Neuronal stem cell (in vitro differentiated cells): ENCODE results near the gene TCERG1.

ENCODE experiments used
- DNase-seq: peaks from one replicate; pipeline ENCODE4 v3.0.0-alpha.2; 2013; ENCODE audit warnings: low spot score
- H2AFZ ChIP-seq: one replicate; pipeline ENCODE4 v1.6.1; 2013; ENCODE audit warnings: mild to moderate bottlenecking, low read length, inconsistent platforms
- H2AK5ac ChIP-seq: 2 replicates; pipeline ENCODE4 v1.6.1; 2013; ENCODE audit warnings: low read depth, mild to moderate bottlenecking, inconsistent platforms, low read length, moderate library complexity, mixed read lengths
- H2BK120ac ChIP-seq: 2 replicates; pipeline ENCODE4 v1.6.1; 2013; ENCODE audit warnings: low read depth, mild to moderate bottlenecking, inconsistent platforms, low read length, moderate library complexity, mixed read lengths
- H2BK12ac ChIP-seq: one replicate; pipeline ENCODE4 v1.6.1; 2013; ENCODE audit warnings: low read length, inconsistent platforms
- H2BK15ac ChIP-seq: 2 replicates; pipeline ENCODE4 v1.6.1; 2013; ENCODE audit warnings: mild to moderate bottlenecking, low read length, inconsistent platforms, mixed read lengths
- H2BK5ac ChIP-seq: one replicate; pipeline ENCODE4 v1.6.1; 2013; ENCODE audit warnings: inconsistent platforms, mild to moderate bottlenecking, low read length, moderate library complexity
- H3K14ac ChIP-seq: one replicate; pipeline ENCODE4 v1.6.1; 2013; ENCODE audit warnings: low read length, inconsistent platforms
- H3K18ac ChIP-seq: 2 replicates; pipeline ENCODE4 v1.6.1; 2013; ENCODE audit warnings: low read length, inconsistent platforms
- H3K23ac ChIP-seq: 2 replicates; pipeline ENCODE4 v1.6.1; 2013; ENCODE audit warnings: low read depth, mild to moderate bottlenecking, mixed read lengths, low read length, inconsistent platforms; ENCODE audit not compliant: poor library complexity
- H3K27ac ChIP-seq: replicated peaks from 3 replicates; pipeline ENCODE4 v1.5.1; 2013; ENCODE audit warnings: low read length, inconsistent platforms
- H3K27me3 ChIP-seq, 3 experiments: 2 replicates each; pipeline ENCODE4 v1.6.1; 2013; ENCODE audit warnings: low read length in 3 of 3, mild to moderate bottlenecking in 2 of 3, inconsistent platforms in 1 of 3, low read depth in 1 of 3, mixed read lengths in 1 of 3, moderate library complexity in 1 of 3; ENCODE audit not compliant: control insufficient read depth in 3 of 3, insufficient read depth in 3 of 3
- H3K36me3 ChIP-seq, 2 donors: replicated peaks in 1 of 2; 2 replicates each; pipeline ENCODE4 v1.6.1; 2013; ENCODE audit warnings: low read length in 2 of 2; ENCODE audit not compliant: control insufficient read depth in 2 of 2, insufficient read depth in 2 of 2
- H3K4ac ChIP-seq: 2 replicates; pipeline ENCODE4 v1.6.1; 2013; ENCODE audit warnings: inconsistent platforms, mild to moderate bottlenecking, low read length, moderate library complexity
- H3K4me1 ChIP-seq, 2 donors: 1 replicate in 1 of 2; 2 replicates in 1 of 2; pipeline ENCODE4 v1.6.1; 2013; ENCODE audit warnings: low read length in 2 of 2, low read depth in 1 of 2; ENCODE audit not compliant: control insufficient read depth in 2 of 2, insufficient read depth in 1 of 2
- H3K4me2 ChIP-seq: one replicate; pipeline ENCODE4 v1.6.1; 2013; ENCODE audit warnings: mild to moderate bottlenecking, low read length, inconsistent platforms; ENCODE audit not compliant: insufficient read depth, poor library complexity, severe bottlenecking
- H3K4me3 ChIP-seq, 2 donors: 2 replicates each; pipeline ENCODE4 v1.5.1; 2013; ENCODE audit warnings: low read length in 2 of 2, mild to moderate bottlenecking in 2 of 2, inconsistent platforms in 1 of 2, moderate library complexity in 1 of 2
- H3K79me1 ChIP-seq: one replicate; pipeline ENCODE4 v1.6.1; 2013; ENCODE audit warnings: low read depth, mild to moderate bottlenecking, inconsistent platforms, low read length, moderate library complexity
- H3K9ac ChIP-seq: one replicate; pipeline ENCODE4 v1.6.1; 2013; ENCODE audit warnings: mild to moderate bottlenecking, low read depth, low read length, inconsistent platforms; ENCODE audit not compliant: poor library complexity
- H3K9me3 ChIP-seq, 2 donors: replicated peaks in 1 of 2; 2 replicates each; pipeline versions ENCODE3 to v1.6.1; 2013; ENCODE audit warnings: low read length in 2 of 2, mild to moderate bottlenecking in 2 of 2, inconsistent platforms in 1 of 2, low read depth in 1 of 2, mixed read lengths in 1 of 2, moderate library complexity in 1 of 2; ENCODE audit not compliant: control insufficient read depth in 2 of 2, insufficient read depth in 1 of 2
- H4K8ac ChIP-seq: one replicate; pipeline ENCODE4 v1.6.1; 2013; ENCODE audit warnings: low read depth, mild to moderate bottlenecking, inconsistent platforms, low read length, moderate library complexity
- H4K91ac ChIP-seq: one replicate; pipeline ENCODE4 v1.6.1; 2013; ENCODE audit warnings: low read length, low read depth, mild to moderate bottlenecking, inconsistent platforms; ENCODE audit not compliant: poor library complexity
- WGBS, 2 donors: extraction: QIAGEN DNeasy Blood & Tissue Kit; methylation state at CpG; one replicate each; pipeline ENCODE4 v1.1.7; 2013; ENCODE audit warnings: missing lambda C conversion rate in 2 of 2, mixed read lengths in 1 of 2; ENCODE audit not compliant: insufficient read length in 2 of 2, insufficient replicate concordance in 1 of 2; ENCODE audit errors: extremely low coverage in 2 of 2; 5-methylcytosine and 5-hydroxymethylcytosine counted together

TCERG1 gene

GRCh38 chr5:146540414-146540813, 93.3 kb downstream of the TCERG1 start:
- H3K14ac ChIP-seq = no peak overlapping the region
- no peaks in the 10 kb centered on the region for H3K36me3 ChIP-seq
- H2BK120ac ChIP-seq = no peak overlapping the region
- no peak overlapping the region for H2BK5ac ChIP-seq
- H3K4me1 ChIP-seq = peaks cover 0 to 3% of the 10 kb centered on the region in 2 donors
- H4K8ac ChIP-seq = no peak overlapping the region
- no peak overlapping the region for H3K27ac ChIP-seq
- H3K27me3 ChIP-seq = no peaks in the 10 kb centered on the region
- no peak overlapping the region for H3K18ac ChIP-seq
- H3K4me2 ChIP-seq = no peak overlapping the region
- H3K9me3 ChIP-seq = no peaks in the 10 kb centered on the region
- no CpG with 5 or more reads among the region's 2 CpGs for WGBS, 2 donors
- no peak overlapping the region for H4K91ac ChIP-seq
- H3K9ac ChIP-seq = no peak overlapping the region
- no peak overlapping the region for H3K4me3 ChIP-seq
- H3K79me1 ChIP-seq = peaks cover 2% of the 10 kb centered on the region
- H2BK12ac ChIP-seq = no peak overlapping the region
- H2BK15ac ChIP-seq = no peak overlapping the region
- no peak overlapping the region for H2AK5ac ChIP-seq
- H3K23ac ChIP-seq = no peak overlapping the region
- no peak overlapping the region for H2AFZ ChIP-seq
- DNase-seq = no peak
- H3K4ac ChIP-seq = no peak overlapping the region

GRCh38 chr5:146541958-146542849, 95.1 kb downstream of the TCERG1 start:
- Histone ChIP-seq H2BK120ac (no peak overlapping the region), H3K36me3 (no peaks in the 10 kb centered on the region), H3K9ac (no peak overlapping the region), H2BK15ac (no peak overlapping the region), H2BK5ac (no peak overlapping the region), H2BK12ac (no peak overlapping the region), H3K18ac (no peak overlapping the region), H2AK5ac (no peak overlapping the region), H4K91ac (no peak overlapping the region), H3K4ac (no peak overlapping the region), H3K79me1 (peaks cover 2% of the 10 kb centered on the region), H3K4me3 (no peak overlapping the region), H3K23ac (no peak overlapping the region), H3K9me3 (no peaks in the 10 kb centered on the region), H4K8ac (no peak overlapping the region), H3K27me3 (no peaks in the 10 kb centered on the region), H3K4me2 (no peak overlapping the region), H3K14ac (no peak overlapping the region), H3K4me1 (peaks cover 0 to 3% of the 10 kb centered on the region in 2 donors), H3K27ac (no peak overlapping the region), H2AFZ (no peak overlapping the region)
- peak; percentile 58 for DNase-seq
- WGBS, 2 donors = no CpG with 5 or more reads among the region's 16 CpGs

DNA sequence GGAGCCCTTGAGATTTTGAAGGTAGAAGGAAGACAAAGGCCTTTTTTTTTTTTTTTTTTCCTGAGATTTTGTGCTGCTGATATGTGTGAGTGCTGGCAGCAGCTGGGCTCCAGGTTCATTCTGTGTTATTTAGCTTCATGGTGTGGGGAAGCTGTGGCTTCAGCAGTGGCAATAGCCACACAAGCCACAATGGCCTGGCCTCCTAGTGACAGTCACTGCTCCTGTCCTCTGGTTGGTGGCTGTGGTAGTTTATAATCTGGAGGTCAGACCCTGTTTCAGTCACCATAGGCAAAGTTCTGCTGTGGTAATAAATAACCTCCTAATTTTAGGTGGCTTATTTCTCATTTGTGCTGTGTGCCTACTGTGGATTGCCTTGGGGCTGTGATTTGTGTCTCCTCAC, 97.1 kb downstream of the TCERG1 start:
- DNase-seq = no peak
- H3K79me1 ChIP-seq = no peaks in the 10 kb centered on the region
- no peak overlapping the region for H3K14ac ChIP-seq
- no peak overlapping the region for H3K4me2 ChIP-seq
- H4K8ac ChIP-seq = no peak overlapping the region
- H3K27me3 ChIP-seq = no peaks in the 10 kb centered on the region
- peaks cover 0 to 3% of the 10 kb centered on the region in 2 donors for H3K4me1 ChIP-seq
- no peak overlapping the region for H3K23ac ChIP-seq
- no peak overlapping the region for H3K4ac ChIP-seq
- no peak overlapping the region for H3K27ac ChIP-seq
- H3K18ac ChIP-seq = no peak overlapping the region
- H2BK15ac ChIP-seq = no peak overlapping the region
- H2BK5ac ChIP-seq = no peak overlapping the region
- no peak overlapping the region for H2BK12ac ChIP-seq
- H3K4me3 ChIP-seq = no peak overlapping the region
- H3K36me3 ChIP-seq = no peaks in the 10 kb centered on the region
- H3K9ac ChIP-seq = no peak overlapping the region
- no peak overlapping the region for H4K91ac ChIP-seq
- H2AFZ ChIP-seq = no peak overlapping the region
- H2BK120ac ChIP-seq = no peak overlapping the region
- no peaks in the 10 kb centered on the region for H3K9me3 ChIP-seq
- H2AK5ac ChIP-seq = no peak overlapping the region

- H3K14ac ChIP-seq = no peak overlapping the region
- H3K9ac ChIP-seq = no peak overlapping the region
- no peak overlapping the region for H3K27ac ChIP-seq
- no peaks in the 10 kb centered on the region for H3K9me3 ChIP-seq
- no peak overlapping the region for H4K91ac ChIP-seq
- H3K23ac ChIP-seq = no peak overlapping the region
- no peak overlapping the region for H3K18ac ChIP-seq
- H2BK120ac ChIP-seq = no peak overlapping the region
- H3K4ac ChIP-seq = no peak overlapping the region
- no CpG with 5 or more reads among the region's 2 CpGs for WGBS, 2 donors
- no peak overlapping the region for H4K8ac ChIP-seq
- H3K27me3 ChIP-seq = no peaks in the 10 kb centered on the region
- H2BK12ac ChIP-seq = no peak overlapping the region
- H2BK15ac ChIP-seq = no peak overlapping the region
- H3K4me2 ChIP-seq = no peak overlapping the region
- no peak overlapping the region for H2BK5ac ChIP-seq
- no peak overlapping the region for H3K4me3 ChIP-seq
- no peaks in the 10 kb centered on the region for H3K79me1 ChIP-seq
- no peak overlapping the region for H2AFZ ChIP-seq
- no peak for DNase-seq
- H2AK5ac ChIP-seq = no peak overlapping the region
- no peaks in the 10 kb centered on the region for H3K36me3 ChIP-seq
- no peaks in the 10 kb centered on the region for H3K4me1 ChIP-seq
These were observed 101.8 kb downstream of the TCERG1 start for GRCh38 chr5:146548781-146549449.
